ENCODE results near the gene CCDC157. TPM values are rescaled to one million over a fixed set of nuclear protein-coding genes. Genes with fewer than 3 reads are reported as not detected.

The CCDC157 gene
- total RNA-seq, 1 experiment from 2014 or later = 1.1 TPM

DNA sequence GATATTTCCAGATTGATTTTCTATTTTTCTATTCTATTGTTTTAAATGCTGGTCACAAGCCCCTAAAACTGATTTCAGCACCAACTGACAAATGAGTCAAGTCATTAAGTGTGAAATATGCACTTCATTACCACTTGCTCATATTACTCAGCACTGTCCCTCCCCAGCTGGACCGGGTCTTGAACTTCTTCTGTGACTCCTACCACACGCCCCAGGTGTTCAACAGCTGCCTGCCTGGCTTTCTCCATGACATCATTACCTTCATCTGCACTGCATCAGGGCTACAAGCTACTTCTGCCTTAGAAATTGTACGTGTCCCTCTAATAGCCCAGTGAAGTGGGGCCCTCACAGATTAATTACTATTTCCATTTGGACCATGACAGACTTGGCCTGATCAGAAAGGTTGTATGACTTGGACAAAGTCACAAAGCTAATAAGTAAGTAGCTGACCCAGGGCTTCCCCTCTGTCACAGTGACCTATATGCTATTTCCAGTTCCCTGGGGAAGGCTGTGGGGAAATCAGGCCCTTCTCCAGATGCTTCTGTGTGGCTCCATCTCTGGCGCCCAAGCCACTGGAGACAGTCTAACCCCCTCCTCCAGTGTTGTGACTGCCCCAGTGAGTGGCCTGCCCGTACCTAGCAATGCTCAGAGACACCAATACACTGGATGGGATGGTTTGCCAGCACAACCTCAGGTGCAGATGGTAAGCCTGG is 48.1 kb upstream of the CCDC157 start:
- BruUV-seq (replicated peaks) = no TSS peak
- CTCF ChIA-PET = interaction anchor here (0.8 to 0.9 kb wide), 3 partner anchors 14 to 79 kb away, joined by 3 read pairs; partner anchors contain the start of gene RNF215

DNA sequence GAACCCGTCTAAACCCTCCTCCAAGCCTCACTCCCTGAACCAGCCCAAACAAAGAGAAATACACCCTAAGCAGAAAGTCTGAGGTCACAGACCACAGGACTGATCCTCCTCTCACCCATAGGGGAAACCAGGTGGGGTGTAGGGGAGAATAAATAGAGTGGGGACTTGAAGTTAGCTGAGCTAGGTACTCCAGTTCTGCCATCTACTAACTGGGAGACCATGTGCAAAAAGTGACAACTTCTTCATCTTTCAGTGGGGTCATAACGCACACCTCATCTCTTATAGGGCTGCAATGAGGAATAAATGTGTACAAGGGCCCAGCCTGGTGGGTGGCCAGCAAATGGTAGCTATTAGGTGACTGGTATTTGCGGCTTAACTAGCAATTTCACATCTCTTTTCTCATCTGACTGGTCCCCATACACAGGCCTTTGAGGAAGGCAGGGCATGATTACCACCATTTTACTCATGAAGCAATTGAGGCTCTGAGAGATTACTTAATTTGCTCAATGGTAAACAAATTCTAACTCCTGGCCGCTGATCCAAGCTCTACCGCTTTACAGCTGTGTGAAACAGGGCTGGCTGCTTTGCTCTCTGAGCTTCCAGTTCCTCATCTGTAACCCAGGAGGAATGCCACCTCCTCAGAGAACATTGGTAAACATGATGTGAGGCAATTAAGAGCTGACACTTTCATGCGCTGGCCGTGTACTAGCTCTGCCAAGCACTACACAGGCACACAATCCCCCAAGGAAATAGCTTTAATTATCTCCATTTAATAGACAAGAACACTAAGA is 46.7 kb upstream of the CCDC157 start:
- H3K4me3 Mint-ChIP-seq (ENCODE audit: unreplicated experiment) = no peak overlapping the region
- H3K9me3 Mint-ChIP-seq (ENCODE audit: unreplicated experiment) = no peaks in the 10 kb centered on the region
- ChIA-PET CTCF (interaction anchor here (0.6 to 4.7 kb wide), 4 partner anchors 8 to 202 kb away, joined by 3 to 26 read pairs (median 4); partner anchors contain the start of gene CASTOR1), POLR2A (interaction anchor here (0.7 to 6.4 kb wide), 5 partner anchors 14 to 21 kb away, joined by 3 to 47 read pairs (median 8); partner anchors contain the start of genes CASTOR1 and TBC1D10A)
- H3K4me1 Mint-ChIP-seq (ENCODE audit: insufficient read depth, unreplicated experiment) = peaks cover 54% of the 10 kb centered on the region
- DNase-seq (ENCODE audit: unreplicated experiment) = no peak
- H3K27me3 Mint-ChIP-seq (ENCODE audit: insufficient read depth, unreplicated experiment) = no peaks in the 10 kb centered on the region
- H3K36me3 Mint-ChIP-seq (ENCODE audit: insufficient read depth, unreplicated experiment) = no peaks in the 10 kb centered on the region
- TF ChIP-seq, protein P1, sequence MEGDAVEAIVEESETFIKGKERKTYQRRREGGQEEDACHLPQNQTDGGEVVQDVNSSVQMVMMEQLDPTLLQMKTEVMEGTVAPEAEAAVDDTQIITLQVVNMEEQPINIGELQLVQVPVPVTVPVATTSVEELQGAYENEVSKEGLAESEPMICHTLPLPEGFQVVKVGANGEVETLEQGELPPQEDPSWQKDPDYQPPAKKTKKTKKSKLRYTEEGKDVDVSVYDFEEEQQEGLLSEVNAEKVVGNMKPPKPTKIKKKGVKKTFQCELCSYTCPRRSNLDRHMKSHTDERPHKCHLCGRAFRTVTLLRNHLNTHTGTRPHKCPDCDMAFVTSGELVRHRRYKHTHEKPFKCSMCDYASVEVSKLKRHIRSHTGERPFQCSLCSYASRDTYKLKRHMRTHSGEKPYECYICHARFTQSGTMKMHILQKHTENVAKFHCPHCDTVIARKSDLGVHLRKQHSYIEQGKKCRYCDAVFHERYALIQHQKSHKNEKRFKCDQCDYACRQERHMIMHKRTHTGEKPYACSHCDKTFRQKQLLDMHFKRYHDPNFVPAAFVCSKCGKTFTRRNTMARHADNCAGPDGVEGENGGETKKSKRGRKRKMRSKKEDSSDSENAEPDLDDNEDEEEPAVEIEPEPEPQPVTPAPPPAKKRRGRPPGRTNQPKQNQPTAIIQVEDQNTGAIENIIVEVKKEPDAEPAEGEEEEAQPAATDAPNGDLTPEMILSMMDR (IDR thresholded peaks at IDR 0.05; ENCODE audit: unreplicated experiment) = no peak
- intact Hi-C loops (cut with micrococcal nuclease) = no loop called here
- H3K27ac Mint-ChIP-seq (ENCODE audit: low read depth, unreplicated experiment) = no peak overlapping the region
- BruUV-seq (replicated peaks) = no TSS peak

More for the DNA sequence above, 48.1 kb upstream of the CCDC157 start:
- Mint-ChIP-seq H3K27ac (ENCODE audit: low read depth, unreplicated experiment) (no peak overlapping the region), H3K4me1 (ENCODE audit: insufficient read depth, unreplicated experiment) (peaks cover 62% of the 10 kb centered on the region), H3K9me3 (ENCODE audit: unreplicated experiment) (no peaks in the 10 kb centered on the region), H3K36me3 (ENCODE audit: insufficient read depth, unreplicated experiment) (no peaks in the 10 kb centered on the region), H3K4me3 (ENCODE audit: unreplicated experiment) (no peak overlapping the region), H3K27me3 (ENCODE audit: insufficient read depth, unreplicated experiment) (no peaks in the 10 kb centered on the region)
- intact Hi-C loops (cut with micrococcal nuclease) = no loop called here
- DNase-seq (ENCODE audit: unreplicated experiment) = no peak
- TF ChIP-seq, protein P1 (IDR thresholded peaks at IDR 0.05; ENCODE audit: unreplicated experiment) = no peak
- POLR2A ChIA-PET = interaction anchor here (0.7 to 0.9 kb wide), 2 partner anchors 17 to 18 kb away, joined by 3 to 4 read pairs; partner anchors contain the start of gene TBC1D10A

DNA sequence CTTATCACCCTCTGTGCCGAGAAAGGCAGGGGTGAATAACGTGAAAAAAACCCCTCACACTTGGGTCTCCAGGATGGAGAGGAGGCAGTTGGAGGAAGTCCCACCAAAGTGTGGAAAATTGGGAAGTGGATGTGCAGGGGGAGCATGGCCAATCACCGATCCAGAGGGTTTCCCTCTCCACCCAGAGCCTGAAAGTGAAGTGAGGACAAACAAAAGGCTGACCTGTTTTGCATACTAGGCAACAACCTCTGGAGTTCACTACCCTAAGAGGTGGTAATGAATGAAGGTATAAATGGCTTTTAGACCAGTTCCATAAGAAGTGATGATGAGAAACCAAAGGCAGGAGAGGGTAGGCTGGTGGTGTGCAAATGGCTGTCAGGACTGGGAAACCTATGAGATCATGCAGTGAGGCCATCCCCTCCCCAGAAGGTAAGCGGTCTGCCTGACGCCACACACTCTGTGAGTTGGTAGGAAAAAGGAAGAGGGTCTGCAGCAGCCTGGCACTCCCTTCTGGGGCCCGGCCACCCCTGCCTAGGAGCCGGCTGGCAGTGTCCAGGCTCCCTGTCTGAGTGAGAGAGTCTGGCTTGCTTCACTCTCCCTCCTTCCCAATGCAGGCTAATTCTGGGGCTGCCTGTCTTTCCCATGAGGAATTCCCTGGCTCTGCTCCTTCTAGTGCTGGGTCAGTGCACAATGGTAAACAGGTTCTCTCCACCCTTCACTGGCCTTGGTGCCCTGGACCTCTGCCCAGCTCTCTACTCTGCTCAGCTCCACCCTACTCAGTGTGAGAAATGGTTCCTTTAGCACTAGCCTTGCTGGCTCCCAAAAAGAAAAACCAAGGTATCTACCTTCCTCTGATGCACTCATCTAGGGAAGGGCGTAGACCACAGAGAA is 45.7 kb upstream of the CCDC157 start:
- no peaks in the 10 kb centered on the region for H3K36me3 Mint-ChIP-seq (ENCODE audit: insufficient read depth, unreplicated experiment)
- POLR2A ChIA-PET = interaction anchor here (0.6 to 6.4 kb wide), 13 partner anchors 8 to 869 kb away, joined by 3 to 47 read pairs (median 6); partner anchors contain the start of genes CASTOR1, CCDC157, SF3A1 and TBC1D10A
- H3K9me3 Mint-ChIP-seq (ENCODE audit: unreplicated experiment) = no peaks in the 10 kb centered on the region
- peaks cover 47% of the 10 kb centered on the region for H3K4me1 Mint-ChIP-seq (ENCODE audit: insufficient read depth, unreplicated experiment)
- peak overlapping the region; percentile 4 for H3K4me3 Mint-ChIP-seq (ENCODE audit: unreplicated experiment)
- TF ChIP-seq, protein P1 (IDR thresholded peaks at IDR 0.05; ENCODE audit: unreplicated experiment) = no peak
- no peaks in the 10 kb centered on the region for H3K27me3 Mint-ChIP-seq (ENCODE audit: insufficient read depth, unreplicated experiment)
- intact Hi-C loops (cut with micrococcal nuclease) = no loop called here
- no TSS peak for BruUV-seq (replicated peaks)
- peak; percentile 89 for DNase-seq (ENCODE audit: unreplicated experiment)
- peak overlapping the region; percentile 63 for H3K27ac Mint-ChIP-seq (ENCODE audit: low read depth, unreplicated experiment)
- CTCF ChIA-PET = interaction anchor here (0.5 to 4.7 kb wide), 3 partner anchors 24 to 203 kb away, joined by 3 to 26 read pairs (median 4); partner anchors contain the start of gene CASTOR1
